NCI-H2196 (cell line): Measurements from ENCODE around the gene CAMKV.
A peak's percentile ranks its signal among the peaks of the same experiment; 100 is the strongest.
"Not testable (repeated sequence)": the region's sequence is repeated elsewhere in the genome, so short reads cannot be mapped to it uniquely, and the experiment has no call there.

ENCODE experiments used
- DNase-seq: peaks from one replicate; lab custom pipeline; 2025; ENCODE audit not compliant: unreplicated experiment; lab: John Stamatoyannopoulos, UW

CAMKV gene, protein sequence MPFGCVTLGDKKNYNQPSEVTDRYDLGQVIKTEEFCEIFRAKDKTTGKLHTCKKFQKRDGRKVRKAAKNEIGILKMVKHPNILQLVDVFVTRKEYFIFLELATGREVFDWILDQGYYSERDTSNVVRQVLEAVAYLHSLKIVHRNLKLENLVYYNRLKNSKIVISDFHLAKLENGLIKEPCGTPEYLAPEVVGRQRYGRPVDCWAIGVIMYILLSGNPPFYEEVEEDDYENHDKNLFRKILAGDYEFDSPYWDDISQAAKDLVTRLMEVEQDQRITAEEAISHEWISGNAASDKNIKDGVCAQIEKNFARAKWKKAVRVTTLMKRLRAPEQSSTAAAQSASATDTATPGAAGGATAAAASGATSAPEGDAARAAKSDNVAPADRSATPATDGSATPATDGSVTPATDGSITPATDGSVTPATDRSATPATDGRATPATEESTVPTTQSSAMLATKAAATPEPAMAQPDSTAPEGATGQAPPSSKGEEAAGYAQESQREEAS

DNA sequence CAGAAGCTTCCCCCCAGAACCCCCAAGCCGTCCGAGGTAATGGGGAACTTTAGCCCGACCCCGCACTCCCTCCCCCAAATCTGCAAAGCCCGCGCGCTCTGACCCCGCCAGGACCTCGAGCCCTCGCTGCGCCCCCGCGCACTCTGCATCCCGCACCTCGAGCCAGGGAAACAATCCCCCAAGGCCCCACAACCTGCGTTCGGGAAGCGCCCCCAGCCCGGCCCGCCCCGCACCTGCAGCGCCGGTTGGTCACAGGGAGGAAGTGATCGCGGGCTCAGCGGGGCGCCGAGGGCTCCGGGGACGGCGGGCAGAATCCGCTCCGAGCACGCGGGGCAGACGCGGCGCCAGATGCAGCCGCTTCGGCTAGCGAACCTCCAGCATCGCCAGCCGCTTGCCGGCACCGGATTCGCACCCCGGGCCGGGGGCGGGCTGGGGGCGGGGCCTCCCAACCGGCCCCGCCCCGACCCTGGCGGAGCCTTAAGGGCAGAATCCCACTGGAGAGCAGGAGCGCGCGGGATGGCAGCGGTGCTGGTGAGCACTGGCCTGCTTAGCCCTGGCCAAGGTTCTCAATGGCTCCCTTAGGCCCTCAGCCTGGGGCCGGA, at the start of gene CAMKV:
CAMKV (minus strand) TSS at position 382 of the 602 bp plus-strand sequence. CDS start 7,518 bp downstream, outside the sequence.
- DNase-seq = peak; percentile 32

DNA sequence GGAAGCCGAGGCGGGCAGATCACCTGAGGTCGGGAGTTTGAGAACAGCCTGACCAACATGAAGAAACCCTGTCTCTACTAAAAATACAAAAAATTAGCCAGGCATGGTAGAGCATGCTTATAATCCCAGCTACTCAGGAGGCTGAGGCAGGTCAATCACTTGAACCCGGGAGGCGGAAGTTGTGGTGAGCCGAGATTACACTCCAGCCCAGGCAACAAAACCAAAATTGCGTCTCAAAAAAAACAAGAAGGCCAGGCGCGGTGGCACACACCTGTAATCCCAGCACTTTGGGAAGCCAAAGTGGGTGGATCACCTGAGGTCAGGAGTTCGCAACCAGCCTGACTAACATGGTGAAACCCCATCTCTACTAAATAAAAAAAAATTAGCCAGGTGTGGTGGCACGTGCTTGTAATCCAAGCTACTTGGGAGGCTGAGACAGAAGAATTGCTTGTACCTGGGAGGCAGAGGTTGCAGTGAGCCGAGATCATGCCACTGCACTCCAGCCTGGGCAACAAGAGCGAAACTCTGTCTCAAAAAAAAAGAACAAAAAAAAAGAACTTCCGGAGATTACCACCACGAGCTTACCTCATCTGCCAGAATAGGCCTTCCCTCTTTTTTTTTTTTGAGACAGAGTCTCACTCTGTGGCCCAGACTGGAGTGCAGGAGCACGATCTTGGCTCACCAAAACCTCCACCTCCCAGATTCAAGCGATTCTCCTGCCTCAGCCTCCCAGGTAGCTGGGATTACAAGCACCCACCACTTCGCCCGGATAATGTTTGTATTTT, 48.3 kb upstream of the CAMKV start:
- not testable (repeated sequence) for DNase-seq

DNA sequence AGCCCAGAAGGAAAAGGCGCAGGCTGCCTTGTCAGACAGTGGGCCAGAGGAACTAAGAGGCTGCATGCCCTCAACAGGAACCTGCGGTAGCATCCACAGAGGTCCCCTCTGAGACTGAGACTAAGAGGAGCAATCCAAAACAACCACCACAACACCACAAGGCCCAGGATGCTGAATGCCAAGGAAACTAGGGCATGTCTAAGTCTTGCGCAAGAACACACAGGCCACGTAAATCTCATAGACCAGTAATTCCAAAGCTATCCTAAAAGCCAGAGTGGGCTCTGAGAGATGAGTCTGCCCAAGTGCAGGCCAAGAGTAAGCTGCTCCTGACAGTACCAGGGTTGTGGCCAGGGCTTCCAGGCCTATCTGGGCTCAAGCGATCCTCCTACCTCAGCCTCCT, 47.0 kb upstream of the CAMKV start:
- no peak for DNase-seq

DNA sequence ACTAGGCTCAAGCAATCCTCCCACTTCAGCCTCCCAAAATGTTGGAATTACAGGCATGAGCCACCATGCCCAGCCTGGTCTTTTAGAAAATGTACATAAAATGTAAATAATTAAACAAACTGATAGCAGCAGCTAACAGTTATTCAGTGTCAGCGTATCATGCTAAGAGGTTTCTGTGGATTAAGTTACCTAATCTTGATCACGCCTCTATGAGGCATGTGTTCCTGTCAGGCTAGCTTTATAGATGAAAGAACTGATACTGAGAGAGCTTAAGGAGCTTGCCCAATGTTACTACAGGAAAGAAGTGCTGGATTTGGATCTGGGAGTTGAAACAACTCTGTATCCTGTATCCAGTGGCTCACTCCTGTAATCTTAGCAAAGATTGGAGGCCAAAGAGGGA, 45.2 kb upstream of the CAMKV start:
- no peak for DNase-seq

DNA sequence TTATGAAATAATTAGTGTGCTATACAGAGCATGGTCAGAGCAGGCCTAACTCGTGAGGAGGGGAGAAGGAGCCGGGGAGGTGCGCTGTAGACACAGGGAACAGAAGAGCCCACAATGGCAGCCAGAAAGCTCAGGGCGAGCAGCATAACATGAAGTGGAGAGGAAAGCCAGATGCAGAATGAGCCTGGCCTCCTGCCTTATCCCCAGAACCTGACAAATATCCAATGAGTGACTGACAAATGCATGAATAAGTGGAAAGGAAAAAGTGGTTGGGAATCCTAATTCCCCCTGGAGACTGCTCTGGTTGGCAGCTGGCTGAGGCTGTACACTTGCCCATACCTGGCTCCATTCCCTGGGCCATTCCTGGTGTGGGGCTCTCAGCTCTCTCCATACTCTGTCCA, 43.2 kb upstream of the CAMKV start:
- no peak for DNase-seq

DNA sequence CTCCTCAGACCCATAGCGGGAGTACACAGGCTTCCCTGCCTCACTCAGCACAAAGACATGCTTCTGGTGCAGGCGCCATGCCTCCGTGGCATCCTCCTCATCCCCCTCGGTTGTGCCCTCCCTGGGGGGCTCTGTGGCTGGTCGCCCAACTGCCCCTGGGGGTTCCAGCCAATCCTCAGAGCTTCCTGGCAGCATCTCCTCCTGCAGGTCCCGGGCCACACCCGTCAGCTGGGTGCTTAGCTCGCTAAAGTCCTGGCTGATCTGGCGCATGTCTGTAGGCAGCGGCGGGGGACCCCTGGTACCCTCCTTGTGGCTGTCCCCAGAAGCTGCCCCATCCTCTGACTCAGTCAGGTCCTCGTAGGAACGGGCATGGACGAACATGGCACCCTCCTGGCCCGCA, 41.9 kb upstream of the CAMKV start:
- no peak for DNase-seq

DNA sequence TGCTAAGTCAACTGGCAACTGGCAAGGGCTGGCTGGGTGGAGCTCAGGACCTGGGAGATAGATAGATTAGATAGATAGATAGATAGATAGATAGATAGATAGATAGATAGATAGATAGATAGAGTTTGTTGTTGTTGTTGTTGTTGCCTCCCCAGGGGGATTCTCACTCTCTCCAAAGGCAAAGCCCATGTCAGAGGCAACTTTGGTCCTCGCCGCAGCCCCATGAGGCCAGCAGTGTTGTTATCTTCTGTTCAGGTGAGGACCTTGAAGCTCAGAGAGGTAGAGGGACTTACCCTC, 41.4 kb upstream of the CAMKV start:
- DNase-seq = no peak

DNA sequence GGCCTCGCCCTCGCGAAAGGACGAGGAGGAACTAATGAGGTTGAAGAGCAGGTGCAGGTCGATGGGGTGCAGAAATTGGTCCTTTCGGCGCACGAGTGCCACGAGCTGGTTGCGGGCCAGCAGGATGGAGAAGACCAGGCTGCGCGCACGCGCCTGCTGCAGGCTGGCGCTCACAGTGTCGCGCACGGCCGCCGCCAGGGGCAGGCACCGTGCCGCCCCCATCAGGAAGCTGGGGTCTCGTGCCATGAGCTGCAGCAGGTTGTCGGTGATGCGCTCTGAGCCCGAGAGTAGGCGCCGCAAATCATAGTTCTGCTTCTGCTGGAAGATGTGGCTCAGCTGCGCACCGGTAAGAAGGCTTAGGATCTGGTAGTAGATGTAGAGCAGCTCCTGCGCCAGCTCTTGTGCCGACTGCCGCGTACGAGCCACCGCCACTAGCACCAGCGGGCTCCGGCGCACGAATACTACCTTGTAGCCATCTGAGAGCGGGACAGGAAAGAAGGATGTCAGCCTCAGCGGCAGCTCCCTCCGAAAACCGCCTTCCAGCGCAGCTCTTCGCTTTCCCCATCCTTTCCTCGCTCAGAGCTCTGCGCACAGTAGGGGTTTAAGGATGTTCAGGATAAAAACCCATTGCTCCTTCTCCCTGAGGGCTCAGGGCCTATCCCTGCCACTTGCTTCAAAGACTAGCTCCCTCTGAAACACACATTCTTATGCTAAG, 40.9 kb upstream of the CAMKV start:
- DNase-seq = no peak

DNA sequence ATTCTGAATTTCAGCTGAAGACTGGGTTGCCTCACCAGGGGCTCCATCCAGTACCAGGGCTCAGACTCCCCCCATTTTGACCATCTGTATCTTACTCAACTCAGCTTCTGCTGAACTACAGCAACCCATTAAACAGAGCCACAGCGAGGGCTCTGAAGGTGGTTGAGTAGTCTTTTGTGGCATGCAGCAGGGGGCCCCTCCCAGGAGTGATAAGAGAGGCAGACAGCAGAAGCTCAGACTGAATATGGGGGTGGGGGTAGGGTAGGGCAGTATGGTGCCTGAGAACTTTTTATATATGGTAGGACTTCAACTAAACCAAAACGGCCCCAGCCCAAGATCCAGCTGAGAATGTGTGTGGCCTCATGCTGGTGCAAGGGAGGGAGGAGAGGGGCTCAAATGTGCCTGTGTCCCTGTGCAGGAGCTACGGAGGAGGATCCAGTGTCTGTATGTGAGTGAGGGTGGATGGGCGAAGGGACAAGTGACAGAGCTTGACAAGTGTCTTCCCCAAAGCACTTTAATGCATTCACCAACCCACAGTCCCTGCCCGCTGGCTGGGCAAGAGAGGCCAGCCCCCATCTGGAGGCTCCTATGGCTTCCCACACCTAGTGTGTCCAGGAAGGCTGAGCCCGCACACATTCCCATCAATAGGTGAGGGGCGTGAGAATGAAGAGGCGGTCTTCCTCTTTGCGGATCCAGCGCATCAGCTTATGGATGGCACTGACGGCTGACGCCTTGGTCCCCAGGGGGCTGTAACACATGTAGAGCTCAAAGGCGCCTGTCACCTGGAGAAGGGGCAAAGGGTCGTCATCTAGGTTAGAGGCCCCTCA, 38.9 kb upstream of the CAMKV start:
- DNase-seq = no peak

DNA sequence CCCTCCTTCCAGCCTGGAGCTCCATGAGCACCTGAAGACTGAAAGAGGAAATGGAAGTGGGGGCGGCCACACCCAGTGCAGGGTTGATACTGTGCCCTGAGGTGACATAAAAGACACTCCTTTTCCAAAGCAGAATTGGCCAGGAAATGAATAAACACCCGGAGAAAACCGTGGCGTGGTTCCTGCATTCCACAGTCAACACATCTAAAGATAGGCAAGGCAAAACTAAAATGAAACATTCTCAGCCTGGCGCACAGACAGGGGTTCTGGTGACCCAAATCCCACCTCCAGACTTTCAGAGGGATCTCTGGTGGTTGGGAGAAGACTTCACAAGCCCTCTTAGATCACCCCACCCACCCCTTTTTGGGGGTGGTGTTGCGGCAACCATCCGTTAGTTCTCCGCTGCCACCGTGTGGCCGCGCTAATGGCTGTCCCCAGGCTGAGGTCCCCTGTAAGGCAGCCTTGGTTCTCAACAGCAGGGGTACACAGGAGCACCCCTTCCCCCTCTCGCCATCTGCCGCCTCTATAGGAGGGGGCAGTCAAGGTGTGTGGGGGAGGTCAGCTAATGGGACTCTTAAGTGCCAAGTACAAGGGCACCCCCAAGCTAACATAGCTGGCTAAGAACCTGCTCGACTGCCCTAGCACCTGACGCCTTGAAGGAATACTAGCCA, 36.5 kb upstream of the CAMKV start:
- no peak for DNase-seq

DNA sequence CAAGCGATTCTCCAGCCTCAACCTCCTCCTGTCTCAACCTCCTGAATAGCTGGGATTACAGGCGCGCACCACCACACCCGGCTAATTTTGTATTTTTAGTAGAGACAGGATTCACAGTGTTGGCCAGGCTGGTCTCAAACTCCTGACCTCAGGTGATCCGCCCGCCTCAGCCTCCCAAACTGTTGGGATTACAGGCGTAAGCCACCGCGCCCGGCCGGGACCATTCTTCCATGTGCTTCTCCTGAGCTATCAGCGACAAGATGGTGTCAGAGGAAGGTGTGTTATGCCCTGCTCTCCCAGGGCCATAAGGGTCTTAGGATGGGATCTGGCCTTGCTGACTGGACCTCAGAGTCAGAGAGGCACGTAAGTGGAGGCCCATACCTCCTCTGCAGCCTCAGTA, 34.7 kb upstream of the CAMKV start:
- DNase-seq = not testable (repeated sequence)

DNA sequence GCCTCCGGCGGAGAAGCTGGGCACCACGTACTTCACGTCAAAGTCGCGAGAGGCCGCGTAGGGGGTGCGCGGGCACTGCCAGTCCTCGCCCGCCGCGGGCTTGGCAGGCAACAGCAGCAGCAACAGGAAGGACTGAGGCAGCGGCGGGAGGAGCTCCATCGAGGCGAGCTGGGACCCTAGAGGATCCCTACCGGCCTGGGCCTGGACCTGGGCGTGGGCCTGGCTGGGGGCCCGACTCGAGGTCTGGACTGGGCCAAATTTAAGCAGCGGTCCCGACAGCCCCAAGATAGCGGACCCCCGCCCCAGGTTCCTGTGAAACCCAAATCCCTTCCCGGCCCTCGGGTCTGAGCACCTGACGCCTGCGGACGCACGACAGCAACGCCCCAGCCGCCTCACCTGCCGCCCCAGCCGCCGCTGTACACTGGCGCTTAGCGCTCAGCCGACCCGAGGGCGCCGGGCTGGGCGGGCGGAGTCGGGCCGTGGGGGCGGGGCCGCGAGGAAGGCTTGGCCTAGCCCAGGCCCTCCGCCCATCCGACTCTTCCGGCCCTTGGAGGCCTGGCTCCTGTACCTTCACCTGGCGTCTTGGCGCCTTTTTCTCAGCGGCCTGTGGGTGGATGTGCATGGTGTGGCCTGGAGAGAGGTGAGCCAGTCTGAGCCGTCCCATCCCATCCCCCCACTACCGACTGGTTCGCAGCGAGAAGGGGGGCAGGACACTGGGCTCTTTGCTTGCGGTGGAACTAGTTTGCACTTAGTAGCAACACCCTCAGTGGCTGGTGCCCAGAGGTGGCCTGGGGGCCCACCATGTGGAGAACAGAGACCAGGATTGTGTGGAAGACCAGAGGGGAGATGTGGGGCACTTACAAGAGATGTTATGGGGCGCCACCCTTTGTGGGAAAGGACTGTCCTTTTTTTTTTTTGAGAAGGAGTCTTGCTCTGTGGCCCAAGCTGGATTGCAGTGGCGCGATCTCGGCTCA, 34.0 kb upstream of the CAMKV start, which contains the start of gene MST1R:
MST1R (minus strand) TSS at position 423 of the 974 bp plus-strand sequence; CDS start at position 159, 264 bp downstream.
- DNase-seq = peak; percentile 89

DNA sequence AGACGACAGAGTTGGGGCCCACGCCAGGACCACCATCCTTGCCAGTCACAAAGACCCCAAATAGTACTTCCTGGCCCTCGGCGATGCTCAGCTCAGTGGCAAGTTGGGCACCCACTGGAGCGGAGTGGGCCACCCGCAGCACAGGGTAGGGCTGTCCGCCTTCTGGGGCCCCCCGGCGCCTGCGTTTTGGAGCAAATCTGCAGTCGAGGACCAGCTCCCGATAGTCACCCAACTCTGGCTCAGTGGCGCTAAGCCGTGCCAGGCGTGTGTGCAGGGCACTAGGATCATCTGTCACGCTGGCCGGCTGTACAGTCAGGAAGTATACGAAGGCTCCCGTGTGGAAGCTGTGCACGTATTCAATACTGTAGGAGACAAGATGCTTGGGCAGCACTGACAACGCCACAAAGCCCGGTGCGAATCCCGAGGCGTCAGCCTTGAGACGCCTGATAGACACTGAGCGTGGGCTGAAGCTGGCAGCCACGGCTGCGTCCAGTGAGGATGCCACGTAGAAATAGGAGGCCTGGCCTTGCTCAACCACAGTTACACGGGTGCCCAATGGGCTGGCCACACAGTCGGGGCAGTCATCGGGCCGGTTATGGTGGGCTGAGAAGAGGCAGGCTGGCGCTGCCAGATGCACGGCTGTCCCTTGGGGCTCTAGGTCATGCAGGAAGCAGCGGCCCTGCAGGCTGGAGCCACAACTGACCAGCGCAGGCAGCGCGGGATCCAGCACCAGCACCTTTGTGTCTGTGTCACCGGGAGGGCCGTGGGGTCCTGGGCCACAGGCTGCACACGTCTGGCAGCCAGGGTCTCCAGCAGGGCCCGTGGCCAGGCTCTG, 33.0 kb upstream of the CAMKV start:
- no peak for DNase-seq

DNA sequence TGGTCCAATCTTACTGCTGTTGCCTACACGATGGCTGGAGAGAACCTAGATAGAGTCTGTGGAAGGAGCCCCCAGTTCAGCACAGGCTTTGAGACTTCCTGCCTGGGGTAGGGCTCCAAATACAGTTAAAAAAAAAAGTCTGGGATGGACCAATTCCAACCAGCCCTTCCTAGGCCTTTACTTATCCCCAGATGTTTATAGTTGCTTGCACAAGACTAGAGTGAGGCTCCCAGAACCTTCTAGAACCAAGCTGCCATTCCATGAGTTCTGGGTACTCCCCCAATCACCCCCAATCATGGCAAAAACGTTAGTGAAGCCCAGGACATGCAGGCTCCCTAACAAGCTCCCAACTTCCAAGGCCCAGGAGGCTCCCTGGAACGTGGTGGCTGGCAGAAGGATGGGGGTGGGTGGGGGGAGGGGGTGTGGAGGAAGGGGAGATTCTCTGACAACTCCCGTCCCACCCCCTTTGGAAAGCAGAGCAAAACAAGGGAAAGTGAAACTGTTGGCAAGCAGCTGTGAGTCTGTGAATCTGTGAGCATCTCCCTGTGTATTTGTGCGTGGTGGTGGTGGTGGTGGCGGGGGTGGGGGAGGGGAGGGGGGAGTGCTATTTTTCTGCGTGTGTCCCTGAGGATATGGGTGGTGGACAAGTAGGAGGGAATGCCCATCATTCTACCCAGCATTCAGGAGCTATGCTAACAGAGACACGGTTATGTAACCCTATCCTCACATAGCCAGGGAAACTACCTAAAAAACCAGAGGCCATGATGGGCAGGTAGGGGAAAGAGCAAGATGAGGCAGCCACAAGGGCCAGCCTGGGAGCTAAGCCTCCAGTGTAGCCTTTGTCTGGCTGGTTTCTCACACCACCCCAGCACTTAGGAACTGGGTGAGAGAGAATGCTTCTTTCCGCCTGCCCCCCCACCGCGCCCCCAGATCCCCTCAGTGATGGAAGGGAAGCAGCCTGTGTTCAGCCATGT, 31.9 kb upstream of the CAMKV start:
- peak; percentile 3 for DNase-seq

DNA sequence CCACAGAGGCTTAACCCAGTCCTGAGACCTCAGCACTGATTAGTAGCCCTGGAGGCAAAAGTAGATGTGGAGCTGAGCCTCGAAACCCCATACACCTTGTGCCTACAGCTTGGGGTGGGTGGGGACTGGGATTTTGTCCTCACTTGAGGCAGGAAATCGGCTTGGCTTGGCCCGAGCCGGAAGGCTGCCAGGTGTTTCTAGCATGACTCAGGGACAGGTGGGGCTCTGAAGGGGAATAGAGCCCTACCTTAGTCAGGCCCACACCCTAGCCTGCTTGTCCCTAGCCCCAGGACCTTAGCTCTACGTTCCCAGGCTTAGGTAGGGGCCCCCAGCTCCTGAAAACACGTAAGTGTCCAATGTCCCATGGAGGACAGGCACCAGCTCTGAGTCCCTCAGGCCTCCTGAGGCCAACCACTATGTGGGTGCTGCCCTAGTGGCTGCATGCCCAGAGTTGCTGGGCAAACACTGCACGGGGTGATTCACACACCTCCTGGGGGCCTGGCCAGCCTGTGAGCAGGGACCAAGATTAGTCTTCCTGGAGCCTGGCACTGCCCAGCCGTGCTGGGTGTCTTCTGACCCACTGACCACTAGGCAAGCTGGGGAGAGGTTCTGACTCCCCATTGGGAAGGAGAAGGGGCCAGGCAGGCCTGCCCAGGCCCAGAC, 30.9 kb upstream of the CAMKV start:
- peak; percentile 60 for DNase-seq

DNA sequence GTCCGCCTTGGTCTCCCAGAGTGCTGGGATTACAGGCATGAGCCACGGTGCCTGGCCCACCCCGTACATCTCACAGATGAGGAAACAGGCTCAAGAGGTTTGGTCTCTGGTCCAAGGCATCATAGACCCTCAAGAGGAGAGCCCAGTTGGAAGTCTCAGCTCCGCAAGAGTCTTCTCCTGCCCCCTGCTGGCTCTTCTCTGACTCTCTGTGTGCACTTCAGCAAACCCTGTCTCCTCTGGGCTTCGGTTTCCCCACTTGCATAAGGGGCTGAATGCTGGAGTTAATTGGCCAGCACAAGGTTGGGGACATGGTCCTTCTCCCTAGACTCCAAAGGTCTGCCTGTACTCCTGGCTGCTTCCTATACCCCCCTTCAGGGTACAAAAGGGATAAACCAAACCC, 30.1 kb upstream of the CAMKV start:
- no peak for DNase-seq
